ENCODE measurements around the gene ERF.
A peak's percentile ranks its signal among the peaks of the same experiment; 100 is the strongest.

The ERF gene

DNA sequence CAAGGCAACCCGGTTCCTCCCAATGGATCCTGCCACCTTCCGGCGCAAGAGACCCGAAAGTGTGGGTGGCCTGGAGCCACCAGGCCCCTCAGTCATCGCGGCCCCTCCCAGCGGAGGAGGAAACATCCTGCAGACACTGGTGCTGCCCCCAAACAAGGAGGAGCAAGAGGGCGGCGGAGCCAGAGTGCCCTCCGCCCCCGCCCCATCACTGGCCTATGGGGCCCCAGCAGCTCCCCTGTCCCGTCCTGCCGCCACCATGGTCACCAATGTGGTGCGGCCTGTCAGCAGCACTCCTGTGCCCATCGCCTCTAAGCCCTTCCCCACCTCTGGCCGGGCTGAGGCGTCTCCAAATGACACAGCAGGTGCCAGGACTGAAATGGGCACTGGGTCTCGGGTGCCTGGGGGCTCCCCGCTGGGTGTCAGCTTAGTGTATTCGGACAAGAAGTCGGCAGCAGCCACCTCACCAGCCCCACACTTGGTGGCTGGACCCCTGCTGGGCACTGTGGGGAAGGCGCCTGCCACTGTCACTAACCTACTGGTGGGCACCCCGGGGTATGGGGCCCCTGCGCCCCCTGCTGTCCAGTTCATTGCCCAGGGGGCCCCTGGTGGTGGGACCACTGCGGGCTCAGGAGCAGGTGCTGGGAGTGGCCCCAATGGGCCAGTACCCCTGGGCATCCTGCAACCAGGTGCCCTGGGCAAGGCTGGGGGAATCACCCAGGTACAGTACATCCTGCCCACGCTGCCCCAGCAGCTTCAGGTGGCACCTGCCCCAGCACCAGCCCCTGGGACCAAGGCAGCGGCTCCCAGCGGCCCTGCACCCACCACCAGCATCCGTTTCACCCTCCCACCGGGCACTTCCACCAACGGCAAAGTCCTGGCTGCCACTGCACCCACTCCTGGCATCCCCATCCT, 35.9 kb upstream of the ERF start:
- no peak overlapping the region for H3K4me3 ChIP-seq (ENCODE audit: insufficient read length, low read depth)
- no peaks in the 10 kb centered on the region for H3K27me3 ChIP-seq (ENCODE audit: insufficient read depth, insufficient read length)
- no peak overlapping the region for H3K9ac ChIP-seq (ENCODE audit: insufficient read length, low read depth)
- no peak for TF ChIP-seq SUZ12 (IDR thresholded peaks at IDR 0.05; ENCODE audit: extremely low read depth, insufficient read depth, insufficient read length)
- TF ChIP-seq YY1 (IDR thresholded peaks at IDR 0.05; ENCODE audit: insufficient read depth, insufficient read length), result no peak
- no peak for TF ChIP-seq ZNF274 (IDR thresholded peaks at IDR 0.05; ENCODE audit: low read depth, low read length)
- peaks cover 20% of the 10 kb centered on the region for H3K4me1 ChIP-seq (ENCODE audit: insufficient read depth, insufficient read length)
- H3K9me3 ChIP-seq (ENCODE audit: insufficient read depth, low read length), result no peaks in the 10 kb centered on the region
- no peak for DNase-seq (ENCODE audit: low read depth, low spot score)
- peaks cover 94% of the 10 kb centered on the region for H3K36me3 ChIP-seq (ENCODE audit: insufficient read depth, insufficient read length, low read length)

- Histone ChIP-seq H3K27me3 (ENCODE audit: insufficient read depth, insufficient read length) (no peaks in the 10 kb centered on the region), H3K36me3 (ENCODE audit: insufficient read depth, insufficient read length, low read length) (peaks cover 91% of the 10 kb centered on the region), H3K4me3 (ENCODE audit: insufficient read length, low read depth) (no peak overlapping the region), H3K9ac (ENCODE audit: insufficient read length, low read depth) (peak overlapping the region; percentile 1), H3K4me1 (ENCODE audit: insufficient read depth, insufficient read length) (peaks cover 20% of the 10 kb centered on the region), H3K9me3 (ENCODE audit: insufficient read depth, low read length) (no peaks in the 10 kb centered on the region)
- no peak for DNase-seq (ENCODE audit: low read depth, low spot score)
- TF ChIP-seq ZNF274 (IDR thresholded peaks at IDR 0.05; ENCODE audit: low read depth, low read length), result no peak
These were observed 35.2 kb upstream of the ERF start for GRCh38 chr19:42290136-42290522.

- peaks cover 89% of the 10 kb centered on the region for H3K36me3 ChIP-seq (ENCODE audit: insufficient read depth, insufficient read length, low read length)
- no peak overlapping the region for H3K4me3 ChIP-seq (ENCODE audit: insufficient read length, low read depth)
- no peak for DNase-seq (ENCODE audit: low read depth, low spot score)
- TF ChIP-seq YY1 (IDR thresholded peaks at IDR 0.05; ENCODE audit: insufficient read depth, insufficient read length) (no peak), ZNF274 (IDR thresholded peaks at IDR 0.05; ENCODE audit: low read depth, low read length) (no peak), SUZ12 (IDR thresholded peaks at IDR 0.05; ENCODE audit: extremely low read depth, insufficient read depth, insufficient read length) (no peak)
- peaks cover 22% of the 10 kb centered on the region for H3K4me1 ChIP-seq (ENCODE audit: insufficient read depth, insufficient read length)
- H3K9me3 ChIP-seq (ENCODE audit: insufficient read depth, low read length), result no peaks in the 10 kb centered on the region
- no peaks in the 10 kb centered on the region for H3K27me3 ChIP-seq (ENCODE audit: insufficient read depth, insufficient read length)
- peak overlapping the region; percentile 1 for H3K9ac ChIP-seq (ENCODE audit: insufficient read length, low read depth)
These were observed 34.7 kb upstream of the ERF start for GRCh38 chr19:42289556-42290041.

GRCh38 chr19:42288881-42289555, 34.1 kb upstream of the ERF start:
- Histone ChIP-seq H3K27me3 (ENCODE audit: insufficient read depth, insufficient read length) (no peaks in the 10 kb centered on the region), H3K9ac (ENCODE audit: insufficient read length, low read depth) (no peak overlapping the region), H3K36me3 (ENCODE audit: insufficient read depth, insufficient read length, low read length) (peaks cover 83% of the 10 kb centered on the region), H3K9me3 (ENCODE audit: insufficient read depth, low read length) (no peaks in the 10 kb centered on the region), H3K4me1 (ENCODE audit: insufficient read depth, insufficient read length) (peaks cover 22% of the 10 kb centered on the region), H3K4me3 (ENCODE audit: insufficient read length, low read depth) (no peak overlapping the region)
- no peak for TF ChIP-seq YY1 (IDR thresholded peaks at IDR 0.05; ENCODE audit: insufficient read depth, insufficient read length)
- no peak for TF ChIP-seq SUZ12 (IDR thresholded peaks at IDR 0.05; ENCODE audit: extremely low read depth, insufficient read depth, insufficient read length)
- no peak for TF ChIP-seq ZNF274 (IDR thresholded peaks at IDR 0.05; ENCODE audit: low read depth, low read length)
- DNase-seq (ENCODE audit: low read depth, low spot score), result no peak

DNA sequence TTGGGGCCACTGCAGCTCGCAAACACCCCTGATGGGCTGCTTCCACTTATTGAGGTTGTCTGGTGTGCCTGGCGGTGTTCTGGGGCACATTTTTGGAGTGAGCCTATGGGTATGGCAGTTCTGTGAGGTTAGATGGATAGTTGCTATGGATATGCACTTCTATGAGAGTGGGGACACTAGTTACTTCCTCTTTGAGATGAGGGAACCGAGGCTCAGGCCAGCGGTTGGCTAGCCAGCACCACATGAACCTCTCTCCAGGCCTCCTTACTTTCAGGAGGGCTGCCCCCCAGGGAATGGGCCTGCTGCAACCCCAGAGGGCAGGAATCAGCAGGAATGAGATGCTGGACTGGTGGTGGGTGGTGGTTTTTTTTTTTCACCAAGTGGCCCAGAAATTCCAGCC, 33.5 kb upstream of the ERF start:
- H3K36me3 ChIP-seq (ENCODE audit: insufficient read depth, insufficient read length, low read length), result peaks cover 77% of the 10 kb centered on the region

GRCh38 chr19:42287827-42288107, 32.8 kb upstream of the ERF start:
- H3K4me1 ChIP-seq (ENCODE audit: insufficient read depth, insufficient read length), result peaks cover 29% of the 10 kb centered on the region
- no peak for DNase-seq (ENCODE audit: low read depth, low spot score)
- TF ChIP-seq SUZ12 (IDR thresholded peaks at IDR 0.05; ENCODE audit: extremely low read depth, insufficient read depth, insufficient read length) (no peak), ZNF274 (IDR thresholded peaks at IDR 0.05; ENCODE audit: low read depth, low read length) (no peak), YY1 (IDR thresholded peaks at IDR 0.05; ENCODE audit: insufficient read depth, insufficient read length) (no peak)
- no peaks in the 10 kb centered on the region for H3K27me3 ChIP-seq (ENCODE audit: insufficient read depth, insufficient read length)
- H3K36me3 ChIP-seq (ENCODE audit: insufficient read depth, insufficient read length, low read length), result peaks cover 71% of the 10 kb centered on the region
- no peaks in the 10 kb centered on the region for H3K9me3 ChIP-seq (ENCODE audit: insufficient read depth, low read length)
- H3K9ac ChIP-seq (ENCODE audit: insufficient read length, low read depth), result no peak overlapping the region
- no peak overlapping the region for H3K4me3 ChIP-seq (ENCODE audit: insufficient read length, low read depth)

More for the DNA sequence above, 33.5 kb upstream of the ERF start:
- no peaks in the 10 kb centered on the region for H3K9me3 ChIP-seq (ENCODE audit: insufficient read depth, low read length)
- H3K4me3 ChIP-seq (ENCODE audit: insufficient read length, low read depth), result no peak overlapping the region
- TF ChIP-seq YY1 (IDR thresholded peaks at IDR 0.05; ENCODE audit: insufficient read depth, insufficient read length) (no peak), SUZ12 (IDR thresholded peaks at IDR 0.05; ENCODE audit: extremely low read depth, insufficient read depth, insufficient read length) (no peak), ZNF274 (IDR thresholded peaks at IDR 0.05; ENCODE audit: low read depth, low read length) (no peak)
- H3K9ac ChIP-seq (ENCODE audit: insufficient read length, low read depth), result no peak overlapping the region
- H3K4me1 ChIP-seq (ENCODE audit: insufficient read depth, insufficient read length), result peaks cover 23% of the 10 kb centered on the region
- no peaks in the 10 kb centered on the region for H3K27me3 ChIP-seq (ENCODE audit: insufficient read depth, insufficient read length)
- DNase-seq (ENCODE audit: low read depth, low spot score), result no peak

All from NT2/D1 (cell line).